Left cardiac atrium (tissue), 4 donors: ENCODE data around the gene TMEM167B. TPM values are rescaled to one million over a fixed set of nuclear protein-coding genes. Genes with fewer than 3 reads are reported as not detected.

Source experiments
- ATAC-seq, 2 donors: fragments of 200-7000 bp; cut with Tn5 transposase; one replicate each; pipeline ENCODE4 v1.9.1; 2020; ENCODE audit warnings: mild to moderate bottlenecking in 2 of 2, moderate library complexity in 2 of 2
- DNase-seq: peaks from one replicate; pipeline ENCODE4 v3.0.0-alpha.2; 2020
- intact Hi-C, 2 donors: fragments of 100-400 bp; cut with DNase I; formaldehyde crosslinking; loops; one replicate each; pipeline versions ENCODE4 v1.14.1 to v1.15.1; 2022 to 2023
- total RNA-seq, 2 donors: library from RNA; stranded (reverse); fragmentation: NEBNext Ultra II Directional; extraction: Animal tissue kit (Norgen Biotek cat#: 25700); gene quantifications; one replicate each; pipeline ENCODE4 v1.2.1, GENCODE V29; 2021
- donor health status: DM: no; HTN: yes; CAD: no.
- donor health status: DM: no; HTN: yes; CAD: no; lungs with severe emphysema.
- donor health status: DM: yes; HTN: yes; CAD: no.
- donor health status: Dilated cardiomyopathy.

TMEM167B gene
- total RNA-seq, 2 donors from 2014 or later = 34.3 to 47.2 TPM

DNA sequence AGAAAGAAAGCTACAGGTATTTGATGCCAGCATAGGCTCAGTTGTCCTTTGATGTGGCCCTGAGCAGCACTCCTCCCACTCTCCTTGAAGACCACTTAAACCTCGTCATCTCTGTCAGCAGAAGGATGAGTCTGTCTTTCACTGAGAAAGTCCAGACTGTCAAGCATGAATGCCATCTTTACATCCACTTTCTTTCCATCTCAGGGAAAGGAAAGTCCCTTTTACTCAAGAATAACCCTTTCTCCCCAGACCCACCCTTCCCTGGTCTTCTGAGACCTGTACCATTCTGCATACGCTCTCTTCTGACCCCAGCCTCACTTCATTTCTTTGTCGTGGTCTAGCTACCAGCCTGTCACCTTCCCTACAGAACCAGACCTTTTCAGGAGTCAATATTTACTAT lies 19.3 kb downstream of the TMEM167B start:
- intact Hi-C loops = loop anchor here in 1 of 2 donors (10.0 kb wide), 1 partner anchor 145 kb away; the partner anchor contains the start of gene CLCC1
- no peak for DNase-seq
- ATAC-seq = no peak

DNA sequence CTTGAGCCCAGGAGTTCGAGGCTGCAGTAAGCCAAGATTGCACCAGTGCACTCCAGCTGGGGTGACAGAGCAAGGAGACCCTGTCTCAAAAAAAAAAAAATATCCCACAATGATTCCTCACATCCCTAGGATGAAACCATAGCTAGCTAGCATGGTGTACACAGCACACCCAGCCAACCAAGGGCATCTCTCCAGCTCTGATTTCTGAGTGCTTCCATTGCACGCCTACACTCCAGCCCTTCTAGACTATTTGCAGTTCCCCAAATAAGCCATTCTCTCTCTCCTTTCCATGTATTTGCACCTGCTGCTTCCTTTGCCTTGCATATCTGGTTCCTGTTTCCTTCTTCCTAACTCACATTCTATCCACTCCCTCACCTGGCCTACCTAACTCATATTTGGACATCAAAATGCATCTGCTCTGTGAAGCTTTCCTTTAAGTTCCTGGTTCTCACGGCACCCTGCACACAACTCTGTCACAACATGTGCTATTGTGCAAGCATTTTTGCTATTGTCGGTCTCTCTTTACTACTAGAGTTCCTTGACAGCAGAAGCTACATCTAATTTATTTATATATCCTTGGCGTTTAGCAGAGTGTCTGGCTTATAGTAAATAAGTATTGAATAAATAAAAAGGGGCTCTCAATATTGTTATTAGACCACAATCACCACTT lies 21.0 kb downstream of the TMEM167B start:
- intact Hi-C loops = loop anchor here in 1 of 2 donors (10.0 kb wide), 1 partner anchor 147 kb away; the partner anchor contains the start of gene CLCC1
- ATAC-seq (no peak), DNase-seq (no peak)

- no peak for DNase-seq
- ATAC-seq = peak; percentile 58 to 60
- intact Hi-C loops = loop anchor here in 1 of 2 donors (10.0 kb wide), 1 partner anchor 147 kb away; the partner anchor contains the start of gene CLCC1
Observed at GRCh38 chr1:109112056-109112651, 21.6 kb downstream of the TMEM167B start.

- intact Hi-C loops = loop anchor here in 1 of 2 donors (10.0 kb wide), 1 partner anchor 148 kb away; the partner anchor contains the start of gene CLCC1
- ATAC-seq = peak; percentile 97
- DNase-seq = peak; percentile 95
Observed at GRCh38 chr1:109112652-109113285, 22.2 kb downstream of the TMEM167B start.

GRCh38 chr1:109113590-109114341 lies 23.2 kb downstream of the TMEM167B start, which contains the start of gene ELAPOR1:
Gene ELAPOR1 (plus strand): TSS chr1:109114115. CDS start chr1:109114184, 69 bp downstream.
- peak; percentile 58 to 68 for ATAC-seq
- peak; percentile 56 for DNase-seq
- intact Hi-C loops = loop anchor here in 1 of 2 donors (10.0 kb wide), 1 partner anchor 149 kb away; the partner anchor contains the start of gene CLCC1

GRCh38 chr1:109114342-109114674 lies 23.7 kb downstream of the TMEM167B start:
- intact Hi-C loops = loop anchor here in 1 of 2 donors (10.0 kb wide), 1 partner anchor 150 kb away; the partner anchor contains the start of gene CLCC1
- no peak for ATAC-seq
- no peak for DNase-seq

DNA sequence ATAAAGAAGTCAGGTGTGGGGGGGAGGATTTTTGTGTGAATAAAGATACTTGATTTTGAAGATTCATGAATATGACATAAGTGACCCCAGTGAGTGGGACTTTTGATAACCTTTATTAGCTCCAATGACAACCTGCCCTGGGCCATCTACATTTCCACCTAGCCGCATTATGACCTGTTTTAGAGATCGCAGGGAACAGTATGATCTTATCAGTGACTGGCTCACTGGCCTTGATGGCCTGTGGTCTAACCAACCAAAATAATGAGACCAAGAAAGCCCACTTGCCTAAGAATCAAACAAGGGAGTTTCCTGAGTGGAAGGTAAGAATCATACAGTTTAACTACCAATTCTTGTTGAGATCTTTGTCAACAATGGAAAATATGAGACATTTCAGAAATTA lies 25.1 kb downstream of the TMEM167B start:
- ATAC-seq = no peak
- DNase-seq = no peak
- intact Hi-C loops = loop anchor here in 1 of 2 donors (10.0 kb wide), 1 partner anchor 151 kb away; the partner anchor contains the start of gene CLCC1

DNA sequence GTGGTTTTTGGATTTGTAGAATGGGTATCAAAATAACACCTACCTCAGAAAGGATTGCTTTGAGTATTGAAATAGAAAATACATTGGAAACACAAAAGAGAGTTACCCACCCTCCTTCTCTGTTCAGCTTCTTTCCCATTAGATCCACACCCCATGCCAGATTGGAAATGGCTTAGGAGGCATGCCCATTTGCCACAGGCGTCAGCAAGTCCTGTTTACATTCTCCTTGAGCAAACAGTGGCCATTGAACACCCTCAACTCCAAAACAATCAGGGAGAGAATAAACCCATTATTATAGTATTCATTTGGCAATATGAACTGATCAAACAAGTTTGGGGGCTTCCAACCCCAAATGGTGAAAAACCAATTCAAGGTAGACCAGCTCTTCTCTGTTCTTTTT lies 25.7 kb downstream of the TMEM167B start:
- no peak for DNase-seq
- no peak for ATAC-seq
- intact Hi-C loops = loop anchor here in 1 of 2 donors (10.0 kb wide), 1 partner anchor 151 kb away; the partner anchor contains the start of gene CLCC1

DNA sequence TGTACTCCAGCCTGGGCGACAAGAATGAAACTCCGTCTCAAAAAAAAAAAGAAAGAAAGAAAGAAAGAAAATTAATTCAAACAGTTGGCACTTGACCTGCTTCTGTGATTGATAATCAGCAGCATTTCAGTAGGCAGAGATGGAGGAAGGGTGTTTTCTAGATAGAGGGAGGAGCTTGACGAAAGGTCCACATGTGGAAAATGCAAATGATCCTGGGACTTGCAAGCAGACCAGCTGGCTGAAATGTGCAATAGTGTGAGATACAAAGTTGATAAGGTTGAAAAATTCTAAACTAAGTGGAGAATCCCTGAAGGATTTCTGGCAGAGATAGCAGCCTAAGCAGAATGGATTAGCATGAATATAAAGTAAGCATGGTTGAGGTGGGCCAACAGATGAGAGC lies 27.5 kb downstream of the TMEM167B start:
- intact Hi-C loops = loop anchor here in 1 of 2 donors (10.0 kb wide), 1 partner anchor 153 kb away; the partner anchor contains the start of gene CLCC1
- DNase-seq = no peak
- ATAC-seq = no peak

DNA sequence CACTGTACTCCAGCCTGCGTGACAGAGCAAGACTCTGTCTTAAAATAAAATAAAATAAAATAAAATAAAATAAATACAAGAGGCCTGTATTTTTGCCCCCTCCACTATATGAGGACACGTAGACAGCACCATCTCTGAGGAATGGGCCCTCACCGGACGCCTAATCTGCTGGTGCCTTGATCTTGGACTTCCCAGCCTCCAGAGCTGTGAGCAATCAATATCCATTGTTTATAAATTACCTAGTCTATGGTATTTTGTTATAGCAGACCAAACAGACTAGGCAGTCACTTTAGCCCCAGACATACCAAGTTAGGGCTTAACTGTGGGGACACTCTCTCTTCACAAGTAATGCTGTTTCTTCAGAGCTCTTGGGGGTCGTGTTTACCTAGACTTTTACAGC lies 29.8 kb downstream of the TMEM167B start:
- intact Hi-C loops = no loop called here
- DNase-seq (no peak), ATAC-seq (no peak)

- DNase-seq (no peak), ATAC-seq (no peak)
- intact Hi-C loops = no loop called here
Observed at GRCh38 chr1:109131059-109131458, 40.5 kb downstream of the TMEM167B start.

- ATAC-seq (no peak), DNase-seq (no peak)
- intact Hi-C loops = no loop called here
Observed at GRCh38 chr1:109131800-109132199, 41.2 kb downstream of the TMEM167B start.

GRCh38 chr1:109133002-109133706 lies 42.6 kb downstream of the TMEM167B start:
- ATAC-seq (no peak), DNase-seq (no peak)
- intact Hi-C loops = no loop called here

- intact Hi-C loops = no loop called here
- DNase-seq = peak; percentile 68
- ATAC-seq = peak; percentile 95 to 96
Observed at GRCh38 chr1:109133815-109134214, 43.3 kb downstream of the TMEM167B start.

GRCh38 chr1:109134423-109134822 lies 43.9 kb downstream of the TMEM167B start:
- ATAC-seq = peak in 1 of 2 donors; percentile 38
- no peak for DNase-seq
- intact Hi-C loops = no loop called here

DNA sequence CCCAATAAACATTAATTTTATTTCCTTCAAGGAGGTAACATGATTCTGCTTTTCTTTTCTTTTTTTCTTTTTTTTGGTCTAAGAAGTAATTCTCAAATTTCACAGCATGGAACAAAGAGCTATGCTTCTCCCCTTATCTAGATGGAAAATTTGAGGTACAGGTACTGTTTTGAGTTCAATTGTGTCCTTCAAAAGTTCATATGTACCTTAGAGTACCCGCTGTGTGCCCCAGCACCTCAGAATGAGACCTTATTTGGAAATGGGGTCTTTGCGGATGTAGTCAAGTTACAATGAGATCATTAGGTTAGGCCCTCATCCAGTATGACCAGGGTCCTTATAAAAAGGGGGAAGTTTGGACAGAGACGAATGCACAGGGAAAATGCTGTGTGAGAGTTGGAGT lies 45.4 kb downstream of the TMEM167B start:
- ATAC-seq = no peak
- no peak for DNase-seq
- intact Hi-C loops = no loop called here

DNA sequence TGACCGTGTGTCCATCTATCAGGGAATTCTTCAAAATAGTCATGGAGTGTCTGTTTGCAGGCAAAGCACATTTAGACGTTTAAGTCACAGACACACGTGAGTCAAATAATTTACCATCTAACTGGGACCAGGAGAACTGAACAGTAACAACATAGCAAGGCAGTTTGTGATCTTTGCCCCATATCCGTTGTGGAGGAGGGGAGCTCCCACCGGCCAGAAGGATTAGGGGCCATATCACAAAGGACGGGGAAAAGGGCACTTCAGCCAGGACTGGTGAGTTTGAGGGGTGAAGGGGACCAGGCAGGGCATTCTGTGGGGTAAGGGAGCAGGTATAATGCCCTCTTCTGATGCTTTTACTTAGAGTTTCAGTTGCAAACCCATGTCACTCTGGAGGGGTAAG lies 46.2 kb downstream of the TMEM167B start:
- ATAC-seq = no peak
- intact Hi-C loops = no loop called here
- DNase-seq = no peak

DNA sequence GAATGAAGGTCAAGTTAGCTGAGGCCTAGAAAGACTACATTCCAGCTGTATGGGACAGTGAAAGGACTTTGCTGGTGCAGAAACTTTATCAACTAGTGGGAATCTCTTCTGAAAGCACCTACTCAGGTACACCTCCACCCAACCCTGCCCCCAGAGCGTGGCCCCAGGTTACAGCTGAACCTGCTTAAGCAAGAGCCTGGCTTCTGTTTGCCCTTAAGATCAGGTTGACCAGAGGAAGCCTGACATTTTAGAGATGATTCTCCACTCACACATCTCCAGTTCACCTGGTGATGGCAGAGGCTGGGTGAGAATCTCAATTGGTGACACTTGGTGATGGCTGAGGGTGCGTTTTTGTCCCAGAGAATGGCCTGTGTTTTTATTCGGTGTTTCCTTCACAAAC lies 47.4 kb downstream of the TMEM167B start:
- intact Hi-C loops = no loop called here
- DNase-seq (no peak), ATAC-seq (no peak)
